GM21529 (cell line): ENCODE measurements around the gene CFAP299.
A peak's percentile ranks its signal among the peaks of the same experiment; 100 is the strongest.
"Not testable (repeated sequence)": the region's sequence is repeated elsewhere in the genome, so short reads cannot be mapped to it uniquely, and the experiment has no call there.

Source experiments
- ATAC-seq: cut with Tn5 transposase; IDR thresholded peaks from one replicate; pipeline ENCODE4 v1.9.1; 2021; ENCODE audit not compliant: unreplicated experiment

The CFAP299 gene

GRCh38 chr4:80324171-80324570, 11.4 kb upstream of the CFAP299 start:
- ATAC-seq = no peak

- no peak for ATAC-seq
Measured at GRCh38 chr4:80331693-80332092, 3.8 kb upstream of the CFAP299 start.

- no peak for ATAC-seq
Measured at GRCh38 chr4:80333121-80333520, 2.4 kb upstream of the CFAP299 start.

GRCh38 chr4:80334568-80334967, 962 bp upstream of the CFAP299 start:
- no peak for ATAC-seq

- ATAC-seq = no peak
Measured at GRCh38 chr4:80335226-80335553, 340 bp upstream of the CFAP299 start.

GRCh38 chr4:80336582-80336981, 1.1 kb downstream of the CFAP299 start:
- ATAC-seq = no peak

- no peak for ATAC-seq
Measured at GRCh38 chr4:80340036-80340435, 4.5 kb downstream of the CFAP299 start.

GRCh38 chr4:80342684-80343083, 7.2 kb downstream of the CFAP299 start:
- not testable (repeated sequence) for ATAC-seq

- ATAC-seq = no peak
Measured at GRCh38 chr4:80343887-80344286, 8.4 kb downstream of the CFAP299 start.

GRCh38 chr4:80360084-80360483, 24.6 kb downstream of the CFAP299 start:
- no peak for ATAC-seq

- ATAC-seq = no peak
Measured at GRCh38 chr4:80360900-80361299, 25.4 kb downstream of the CFAP299 start.

- no peak for ATAC-seq
Measured at GRCh38 chr4:80361329-80361900, 25.9 kb downstream of the CFAP299 start.

GRCh38 chr4:80362578-80363181, 27.1 kb downstream of the CFAP299 start:
- peak; percentile 66 for ATAC-seq

GRCh38 chr4:80365928-80366327, 30.4 kb downstream of the CFAP299 start:
- peak; percentile 75 for ATAC-seq

- no peak for ATAC-seq
Measured at GRCh38 chr4:80367737-80368136, 32.2 kb downstream of the CFAP299 start.

- no peak for ATAC-seq
Measured at GRCh38 chr4:80370635-80371034, 35.1 kb downstream of the CFAP299 start.

- no peak for ATAC-seq
Measured at GRCh38 chr4:80371046-80371445, 35.5 kb downstream of the CFAP299 start.

GRCh38 chr4:80374180-80374579, 38.6 kb downstream of the CFAP299 start:
- no peak for ATAC-seq

GRCh38 chr4:80382090-80382832, 46.7 kb downstream of the CFAP299 start:
- no peak for ATAC-seq

- ATAC-seq = no peak
Measured at GRCh38 chr4:80385397-80386280, 50.1 kb downstream of the CFAP299 start.

GRCh38 chr4:80386281-80386886, 50.9 kb downstream of the CFAP299 start:
- ATAC-seq = no peak
